Jurkat, Clone E6-1 (cell line): Measurements from ENCODE around the gene NELFCD.

Experiments
- DNase-seq: peaks from one replicate; pipeline ENCODE4 v3.0.0-alpha.2; 2011; ENCODE audit warnings: low read depth, low spot score
- H3K4me3 ChIP-seq: 2 replicates; pipeline ENCODE4 v1.5.1; 2011; ENCODE audit warnings: mild to moderate bottlenecking, low read length, control low read depth, moderate library complexity

NELFCD gene

GRCh38 chr20:58990651-58991445, 9.8 kb downstream of the NELFCD start:
- H3K4me3 ChIP-seq = no peak overlapping the region
- no peak for DNase-seq

GRCh38 chr20:58991715-58992114, 10.7 kb downstream of the NELFCD start:
- DNase-seq = no peak
- no peak overlapping the region for H3K4me3 ChIP-seq

GRCh38 chr20:58992911-58993310, 11.9 kb downstream of the NELFCD start:
- no peak for DNase-seq
- H3K4me3 ChIP-seq = no peak overlapping the region

- no peak for DNase-seq
- no peak overlapping the region for H3K4me3 ChIP-seq
Observed at GRCh38 chr20:58993332-58994248, 12.5 kb downstream of the NELFCD start.

GRCh38 chr20:58994390-58995159, 13.5 kb downstream of the NELFCD start:
- no peak overlapping the region for H3K4me3 ChIP-seq
- DNase-seq = no peak

- no peak for DNase-seq
- no peak overlapping the region for H3K4me3 ChIP-seq
Observed at GRCh38 chr20:58995461-58996225, 14.6 kb downstream of the NELFCD start.

- no peak overlapping the region for H3K4me3 ChIP-seq
- DNase-seq = no peak
Observed at GRCh38 chr20:58996226-58996611, 15.2 kb downstream of the NELFCD start.

- no peak overlapping the region for H3K4me3 ChIP-seq
Observed at GRCh38 chr20:58997141-58997770, 16.2 kb downstream of the NELFCD start.

GRCh38 chr20:58998656-58999055, 17.6 kb downstream of the NELFCD start:
- no peak overlapping the region for H3K4me3 ChIP-seq
- no peak for DNase-seq

More at GRCh38 chr20:58997141-58997770, 16.2 kb downstream of the NELFCD start:
- no peak for DNase-seq

- no peak for DNase-seq
Observed at GRCh38 chr20:59000326-59000725, 19.3 kb downstream of the NELFCD start.

GRCh38 chr20:59001068-59001448, 20.0 kb downstream of the NELFCD start:
- H3K4me3 ChIP-seq = no peak overlapping the region
- no peak for DNase-seq

More at GRCh38 chr20:59000326-59000725, 19.3 kb downstream of the NELFCD start:
- no peak overlapping the region for H3K4me3 ChIP-seq

- no peak overlapping the region for H3K4me3 ChIP-seq
- no peak for DNase-seq
Observed at GRCh38 chr20:59001449-59002171, 20.6 kb downstream of the NELFCD start.

GRCh38 chr20:59002388-59002787, 21.3 kb downstream of the NELFCD start:
- DNase-seq = no peak
- H3K4me3 ChIP-seq = no peak overlapping the region

GRCh38 chr20:59002874-59003399, 21.9 kb downstream of the NELFCD start:
- H3K4me3 ChIP-seq = no peak overlapping the region
- DNase-seq = no peak

GRCh38 chr20:59003836-59004492, 22.9 kb downstream of the NELFCD start:
- no peak overlapping the region for H3K4me3 ChIP-seq
- no peak for DNase-seq

GRCh38 chr20:59004493-59004762, 23.4 kb downstream of the NELFCD start:
- DNase-seq = no peak
- H3K4me3 ChIP-seq = no peak overlapping the region
